ENCODE measurements around the gene ANKRD24.

Gene ANKRD24

GRCh38 chr19:4258181-4258580 is 75.7 kb downstream of the ANKRD24 start:
- Histone ChIP-seq H3K9me2 (replicated peaks; ENCODE audit: insufficient read depth, low read length) (no peaks in the 10 kb centered on the region), H3K27ac (ENCODE audit: low read depth, low read length) (no peak overlapping the region), H3F3A (ENCODE audit: insufficient read depth) (no peaks in the 10 kb centered on the region), H3K9ac (ENCODE audit: low read length) (no peak overlapping the region), H3K4me3 (ENCODE audit: insufficient read depth, low read length, poor library complexity, severe bottlenecking) (no peak overlapping the region), H3K79me2 (ENCODE audit: insufficient read depth, low read length) (no peaks in the 10 kb centered on the region), H2AFZ (ENCODE audit: low read depth, low read length, severe bottlenecking) (no peak overlapping the region), H3K27me3 (ENCODE audit: low read length) (no peaks in the 10 kb centered on the region), H3K36me3 (ENCODE audit: low read length) (peaks cover 18% of the 10 kb centered on the region), H4K20me1 (ENCODE audit: low read depth, low read length) (no peaks in the 10 kb centered on the region), H3K4me2 (ENCODE audit: low read depth, low read length, poor library complexity, severe bottlenecking) (no peak overlapping the region), H3K9me3 (ENCODE audit: insufficient read depth, low read length) (no peaks in the 10 kb centered on the region)
- TF ChIP-seq CTCF (IDR thresholded peaks at IDR 0.05; ENCODE audit: insufficient read depth, low read length, poor library complexity, severe bottlenecking), result no peak
- TF ChIP-seq EZH2phosphoT487 (conservative IDR thresholded peaks at IDR 0.05; ENCODE audit: low read length), result no peak

GRCh38 chr19:4260613-4261191 is 78.2 kb downstream of the ANKRD24 start:
- no peaks in the 10 kb centered on the region for H3K27me3 ChIP-seq (ENCODE audit: low read length)
- H3K9ac ChIP-seq (ENCODE audit: low read length), result no peak overlapping the region
- H2AFZ ChIP-seq (ENCODE audit: low read depth, low read length, severe bottlenecking), result no peak overlapping the region
- no peak overlapping the region for H3K4me2 ChIP-seq (ENCODE audit: low read depth, low read length, poor library complexity, severe bottlenecking)
- TF ChIP-seq EZH2phosphoT487 (conservative IDR thresholded peaks at IDR 0.05; ENCODE audit: low read length) (no peak), CTCF (IDR thresholded peaks at IDR 0.05; ENCODE audit: insufficient read depth, low read length, poor library complexity, severe bottlenecking) (no peak)
- peaks cover 7% of the 10 kb centered on the region; the same call in 1 of the 2 replicates for H3K36me3 ChIP-seq (ENCODE audit: low read length)
- H3F3A ChIP-seq (ENCODE audit: insufficient read depth), result no peaks in the 10 kb centered on the region
- H3K27ac ChIP-seq (ENCODE audit: low read depth, low read length), result no peak overlapping the region
- H3K79me2 ChIP-seq (ENCODE audit: insufficient read depth, low read length), result no peaks in the 10 kb centered on the region
- no peak overlapping the region for H3K4me3 ChIP-seq (ENCODE audit: insufficient read depth, low read length, poor library complexity, severe bottlenecking)
- H4K20me1 ChIP-seq (ENCODE audit: low read depth, low read length), result no peaks in the 10 kb centered on the region
- H3K9me3 ChIP-seq (ENCODE audit: insufficient read depth, low read length), result no peaks in the 10 kb centered on the region
- H3K9me2 ChIP-seq (replicated peaks; ENCODE audit: insufficient read depth, low read length), result no peaks in the 10 kb centered on the region

- H3K9me3 ChIP-seq (ENCODE audit: insufficient read depth, low read length), result no peaks in the 10 kb centered on the region
These were observed 82.3 kb downstream of the ANKRD24 start for GRCh38 chr19:4264812-4265211.

More at GRCh38 chr19:4264812-4265211, 82.3 kb downstream of the ANKRD24 start:
- Histone ChIP-seq H3F3A (ENCODE audit: insufficient read depth) (no peaks in the 10 kb centered on the region), H4K20me1 (ENCODE audit: low read depth, low read length) (no peaks in the 10 kb centered on the region), H3K27ac (ENCODE audit: low read depth, low read length) (no peak overlapping the region), H3K79me2 (ENCODE audit: insufficient read depth, low read length) (no peaks in the 10 kb centered on the region), H3K36me3 (ENCODE audit: low read length) (peaks cover 2% of the 10 kb centered on the region; the same call in 1 of the 2 replicates), H2AFZ (ENCODE audit: low read depth, low read length, severe bottlenecking) (no peak overlapping the region), H3K27me3 (ENCODE audit: low read length) (no peaks in the 10 kb centered on the region), H3K9me2 (replicated peaks; ENCODE audit: insufficient read depth, low read length) (no peaks in the 10 kb centered on the region), H3K4me3 (ENCODE audit: insufficient read depth, low read length, poor library complexity, severe bottlenecking) (no peak overlapping the region), H3K4me2 (ENCODE audit: low read depth, low read length, poor library complexity, severe bottlenecking) (no peak overlapping the region), H3K9ac (ENCODE audit: low read length) (no peak overlapping the region)
- TF ChIP-seq CTCF (IDR thresholded peaks at IDR 0.05; ENCODE audit: insufficient read depth, low read length, poor library complexity, severe bottlenecking) (no peak), EZH2phosphoT487 (conservative IDR thresholded peaks at IDR 0.05; ENCODE audit: low read length) (no peak)
